GM10248 (cell line): ENCODE measurements around the gene SOD3.

Experiments used
- CTCF ChIA-PET: fragments of 300-600 bp; sonication (Branson Sonifier 250); formaldehyde crosslinking; extraction: SDS; loops from one replicate; lab custom pipeline; 2021; ENCODE audit warnings: antibody characterized with exemption; lab: Yijun Ruan, JAX
- POLR2A ChIA-PET: fragments of 350-650 bp; sonication (Branson Sonifier 250); formaldehyde crosslinking; extraction: SDS; loops from one replicate; lab custom pipeline; 2020; ENCODE audit warnings: antibody characterized with exemption; lab: Yijun Ruan, JAX
- DNase-seq: peaks from one replicate; pipeline ENCODE4 v3.0.0; 2012; ENCODE audit errors: extremely low spot score
- TF ChIP-seq, protein P1 (sequence below): IDR thresholded peaks from 2 replicates; pipeline ENCODE4 v1.5.1; 2012; ENCODE audit warnings: mild to moderate bottlenecking, low read depth; ENCODE audit errors: extremely low read depth, missing control alignments, control extremely low read depth

Gene SOD3

GRCh38 chr4:24780936-24781495 is 14.4 kb upstream of the SOD3 start:
- POLR2A ChIA-PET, result no interaction called here
- CTCF ChIA-PET, result no interaction called here
- no peak for DNase-seq
- TF ChIP-seq, protein P1, sequence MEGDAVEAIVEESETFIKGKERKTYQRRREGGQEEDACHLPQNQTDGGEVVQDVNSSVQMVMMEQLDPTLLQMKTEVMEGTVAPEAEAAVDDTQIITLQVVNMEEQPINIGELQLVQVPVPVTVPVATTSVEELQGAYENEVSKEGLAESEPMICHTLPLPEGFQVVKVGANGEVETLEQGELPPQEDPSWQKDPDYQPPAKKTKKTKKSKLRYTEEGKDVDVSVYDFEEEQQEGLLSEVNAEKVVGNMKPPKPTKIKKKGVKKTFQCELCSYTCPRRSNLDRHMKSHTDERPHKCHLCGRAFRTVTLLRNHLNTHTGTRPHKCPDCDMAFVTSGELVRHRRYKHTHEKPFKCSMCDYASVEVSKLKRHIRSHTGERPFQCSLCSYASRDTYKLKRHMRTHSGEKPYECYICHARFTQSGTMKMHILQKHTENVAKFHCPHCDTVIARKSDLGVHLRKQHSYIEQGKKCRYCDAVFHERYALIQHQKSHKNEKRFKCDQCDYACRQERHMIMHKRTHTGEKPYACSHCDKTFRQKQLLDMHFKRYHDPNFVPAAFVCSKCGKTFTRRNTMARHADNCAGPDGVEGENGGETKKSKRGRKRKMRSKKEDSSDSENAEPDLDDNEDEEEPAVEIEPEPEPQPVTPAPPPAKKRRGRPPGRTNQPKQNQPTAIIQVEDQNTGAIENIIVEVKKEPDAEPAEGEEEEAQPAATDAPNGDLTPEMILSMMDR, result no peak

GRCh38 chr4:24781999-24782745 is 13.2 kb upstream of the SOD3 start:
- CTCF ChIA-PET, result interaction anchor here (0.9 to 1.9 kb wide), 3 partner anchors 10 to 12 kb away, joined by 3 to 5 read pairs (median 3); no protein-coding TSS in a partner anchor
- DNase-seq, result no peak
- TF ChIP-seq, protein P1, result no peak
- POLR2A ChIA-PET, result no interaction called here

DNA sequence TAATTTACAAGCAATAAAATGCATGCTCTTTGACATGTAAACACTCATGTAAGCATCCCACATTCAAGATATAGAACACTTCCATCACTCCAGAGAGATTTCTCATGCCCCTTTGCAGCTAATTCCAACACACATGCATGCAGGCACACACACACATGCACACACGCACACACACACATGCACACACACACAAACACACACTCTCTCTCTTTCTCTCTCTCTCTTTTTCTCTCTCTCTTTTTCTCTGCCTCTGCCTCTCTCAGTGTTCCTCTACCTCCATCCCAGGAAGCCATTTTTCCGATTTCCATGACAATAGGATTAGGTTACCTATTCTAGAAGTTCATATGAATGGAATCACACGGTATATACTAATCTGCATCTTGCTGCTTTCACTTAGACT is 11.9 kb upstream of the SOD3 start:
- ChIA-PET CTCF (interaction anchor here (1.2 to 1.9 kb wide), 2 partner anchors 9 to 13 kb away, joined by 3 to 5 read pairs; no protein-coding TSS in a partner anchor), POLR2A (no interaction called here)
- no peak for DNase-seq
- TF ChIP-seq, protein P1, result no peak

GRCh38 chr4:24791043-24791442 is 4.3 kb upstream of the SOD3 start:
- ChIA-PET POLR2A (no interaction called here), CTCF (no interaction called here)
- no peak for DNase-seq
- TF ChIP-seq, protein P1, result no peak

- POLR2A ChIA-PET, result no interaction called here
- CTCF ChIA-PET, result interaction anchor here (1.2 to 1.4 kb wide), 2 partner anchors 10 to 21 kb away, joined by 3 read pairs; no protein-coding TSS in a partner anchor
- TF ChIP-seq, protein P1, result no peak
- no peak for DNase-seq
Observed at GRCh38 chr4:24792552-24792951, 2.8 kb upstream of the SOD3 start.

DNA sequence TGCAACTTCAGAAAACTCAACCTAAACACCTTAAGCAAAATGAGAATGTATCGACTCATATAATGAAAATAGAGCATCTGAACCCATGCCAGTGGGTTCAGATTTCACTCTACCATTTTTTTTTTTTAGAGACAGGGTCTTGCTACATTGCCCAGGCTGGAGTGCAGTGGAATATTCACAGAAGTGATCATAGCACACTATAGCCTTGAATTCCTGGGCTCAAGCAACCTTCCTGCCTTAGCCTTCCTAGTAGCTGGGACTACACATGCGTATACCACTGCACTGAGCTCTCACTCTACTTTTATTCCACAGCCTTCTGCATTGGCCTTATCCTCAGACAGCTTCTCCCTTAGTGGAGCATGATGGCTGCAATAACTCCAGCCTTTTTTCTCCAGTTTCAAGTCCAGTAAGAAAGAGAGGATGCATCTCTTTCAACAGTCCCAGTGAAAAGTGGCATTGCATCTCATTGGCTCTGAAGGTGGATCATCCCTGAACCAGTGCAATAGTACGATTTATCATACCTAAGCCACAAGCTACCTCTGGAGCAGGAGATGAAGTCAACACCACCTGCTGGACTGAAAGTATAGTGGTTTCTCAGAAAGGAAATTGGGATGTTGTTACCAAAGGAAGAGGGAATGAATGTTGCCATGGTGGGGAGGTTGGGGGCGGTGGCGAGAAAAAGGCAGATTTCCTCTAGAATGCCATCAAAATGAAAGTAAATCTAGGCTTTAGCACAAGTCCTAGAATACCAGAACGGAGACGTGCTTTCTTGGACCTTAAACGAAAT is 2.0 kb upstream of the SOD3 start:
- TF ChIP-seq, protein P1, result no peak
- DNase-seq, result no peak
- ChIA-PET CTCF (interaction anchor here (1.2 to 1.4 kb wide), 2 partner anchors 10 to 21 kb away, joined by 3 read pairs; no protein-coding TSS in a partner anchor), POLR2A (no interaction called here)
